Measurements from ENCODE around the gene ZNF493. TPM values are rescaled to one million over a fixed set of nuclear protein-coding genes. Genes with fewer than 3 reads are reported as not detected.

Gene ZNF493
- total RNA-seq, 1 donor from 2014 or later: 52.6 TPM

GRCh38 chr19:21460686-21461085, 63.8 kb downstream of the ZNF493 start:
- peaks cover 55% of the 10 kb centered on the region for H3K9me3 Mint-ChIP-seq
- no peak overlapping the region for H3K27ac Mint-ChIP-seq
- peaks cover 28% of the 10 kb centered on the region for H3K36me3 Mint-ChIP-seq
- Histone ChIP-seq H3K27ac (no peak overlapping the region), H3K9ac (no peak overlapping the region), H3F3A (ENCODE audit: low read depth) (no peaks in the 10 kb centered on the region), H3K4me1 (no peaks in the 10 kb centered on the region), H4K20me1 (ENCODE audit: low read depth) (no peaks in the 10 kb centered on the region), H3K79me2 (ENCODE audit: low read depth) (peaks cover 79% of the 10 kb centered on the region), H2AFZ (replicated peaks) (no peak overlapping the region), H3K9me3 (ENCODE audit: low read depth) (peaks cover 13% of the 10 kb centered on the region), H3K4me3 (no peak overlapping the region), H3K27me3 (peaks cover 6% of the 10 kb centered on the region), H3K4me2 (no peak overlapping the region), H3K36me3 (peaks cover 18% of the 10 kb centered on the region)
- H3K4me1 Mint-ChIP-seq: no peaks in the 10 kb centered on the region
- TF ChIP-seq EZH2 (IDR thresholded peaks at IDR 0.05): no peak
- no peak for TF ChIP-seq CTCF (IDR thresholded peaks at IDR 0.05)
- no peak for TF ChIP-seq EZH2phosphoT487 (IDR thresholded peaks at IDR 0.05)
- peaks cover 4% of the 10 kb centered on the region for H3K27me3 Mint-ChIP-seq (ENCODE audit: insufficient read depth, low read depth)
- H3K4me3 Mint-ChIP-seq: no peak overlapping the region
- DNase-seq (ENCODE audit: low spot score): no peak

- no peak overlapping the region for H3K9ac ChIP-seq
- no peak overlapping the region for H2AFZ ChIP-seq (replicated peaks)
- TF ChIP-seq EZH2 (IDR thresholded peaks at IDR 0.05) (no peak), EZH2phosphoT487 (IDR thresholded peaks at IDR 0.05) (no peak), CTCF (IDR thresholded peaks at IDR 0.05) (no peak)
- no peaks in the 10 kb centered on the region for H3F3A ChIP-seq (ENCODE audit: low read depth)
- H3K27me3 ChIP-seq: no peaks in the 10 kb centered on the region
- H3K36me3 Mint-ChIP-seq: peaks cover 20% of the 10 kb centered on the region
- no peaks in the 10 kb centered on the region for H3K4me1 ChIP-seq
- peaks cover 4% of the 10 kb centered on the region for H3K27me3 Mint-ChIP-seq (ENCODE audit: insufficient read depth, low read depth)
- peaks cover 56% of the 10 kb centered on the region for H3K9me3 Mint-ChIP-seq
- H3K27ac ChIP-seq: no peak overlapping the region
- H3K36me3 ChIP-seq: peaks cover 7% of the 10 kb centered on the region
- H3K4me3 ChIP-seq: peak overlapping the region; percentile 70
- peak overlapping the region; percentile 72 for H3K4me2 ChIP-seq
- no peaks in the 10 kb centered on the region for H3K4me1 Mint-ChIP-seq
- H3K4me3 Mint-ChIP-seq: peak overlapping the region; percentile 58
- H3K79me2 ChIP-seq (ENCODE audit: low read depth): peaks cover 62% of the 10 kb centered on the region
- H4K20me1 ChIP-seq (ENCODE audit: low read depth): no peaks in the 10 kb centered on the region
- no peak for DNase-seq (ENCODE audit: low spot score)
- no peaks in the 10 kb centered on the region for H3K9me3 ChIP-seq (ENCODE audit: low read depth)
- H3K27ac Mint-ChIP-seq: no peak overlapping the region
Observed at GRCh38 chr19:21462540-21462939, 65.6 kb downstream of the ZNF493 start.

GRCh38 chr19:21463449-21464105, 66.6 kb downstream of the ZNF493 start:
- H3K4me3 ChIP-seq: peak overlapping the region; percentile 70
- H3K9me3 Mint-ChIP-seq: peaks cover 58% of the 10 kb centered on the region
- H3K4me2 ChIP-seq: peak overlapping the region; percentile 72

More at GRCh38 chr19:21463449-21464105, 66.6 kb downstream of the ZNF493 start:
- Histone ChIP-seq H2AFZ (replicated peaks) (peak overlapping the region; percentile 96), H3F3A (ENCODE audit: low read depth) (no peaks in the 10 kb centered on the region), H3K4me1 (no peaks in the 10 kb centered on the region), H3K9me3 (ENCODE audit: low read depth) (no peaks in the 10 kb centered on the region), H4K20me1 (ENCODE audit: low read depth) (no peaks in the 10 kb centered on the region), H3K36me3 (peaks cover 7% of the 10 kb centered on the region), H3K27me3 (no peaks in the 10 kb centered on the region), H3K27ac (no peak overlapping the region), H3K9ac (peak overlapping the region; percentile 64), H3K79me2 (ENCODE audit: low read depth) (peaks cover 51% of the 10 kb centered on the region)
- no peak for TF ChIP-seq EZH2phosphoT487 (IDR thresholded peaks at IDR 0.05)
- no peak for TF ChIP-seq CTCF (IDR thresholded peaks at IDR 0.05)
- no peak for TF ChIP-seq EZH2 (IDR thresholded peaks at IDR 0.05)
- no peaks in the 10 kb centered on the region for H3K4me1 Mint-ChIP-seq
- peaks cover 4% of the 10 kb centered on the region for H3K27me3 Mint-ChIP-seq (ENCODE audit: insufficient read depth, low read depth)
- peaks cover 15% of the 10 kb centered on the region for H3K36me3 Mint-ChIP-seq
- H3K27ac Mint-ChIP-seq: peak overlapping the region; percentile 96
- peak; percentile 90 for DNase-seq (ENCODE audit: low spot score)
- H3K4me3 Mint-ChIP-seq: peak overlapping the region; percentile 97

Data from neural progenitor cell (in vitro differentiated cells).